K562 (cell line): ENCODE results near the gene SLC4A2. TPM values are rescaled to one million over a fixed set of nuclear protein-coding genes. Genes with fewer than 3 reads are reported as not detected.
A peak's percentile ranks its signal among the peaks of the same experiment; 100 is the strongest.

Source experiments
- CHD2 ChIP-seq: IDR thresholded peaks from 2 replicates; pipeline ENCODE4 v1.6.1; 2011; ENCODE audit warnings: low read depth, low read length
- MCM5 ChIP-seq: fragments of 450-650 bp; IDR thresholded peaks from 2 replicates; pipeline ENCODE4 v1.6.1; 2016; ENCODE audit warnings: low read depth
- NRF1 ChIP-seq, 2 experiments: fragments of 450-650 bp; IDR thresholded peaks in 1 of 2; conservative IDR thresholded peaks in 1 of 2; 2 replicates each; pipeline ENCODE4 v1.6.1; 2014; ENCODE audit warnings: mild to moderate bottlenecking in 2 of 2
- RAD51 ChIP-seq: fragments of 450-650 bp; IDR thresholded peaks from 2 replicates; pipeline ENCODE4 v1.7.1; 2016; ENCODE audit warnings: low read depth, mild to moderate bottlenecking, borderline replicate concordance
- TBP ChIP-seq: optimal IDR thresholded peaks from 2 replicates; pipeline ENCODE3; 2011; ENCODE audit warnings: low read depth, low read length, improper control_type of control experiment
- TEAD1 ChIP-seq, 2 experiments: fragments of 450-650 bp in 1 of 2; sonication (generic) in 1 of 2; formaldehyde crosslinking; IDR thresholded peaks; 2 replicates each; pipeline versions ENCODE4 v1.4.0 to v1.8.0; 2020 to 2022; ENCODE audit warnings: mild to moderate bottlenecking in 2 of 2, missing genetic modification reagents in 1 of 2
- ZNF316 ChIP-seq: fragments of 450-650 bp; IDR thresholded peaks from 2 replicates; pipeline ENCODE4 v1.6.1; 2016
- ZNF551 ChIP-seq: fragments of 250-450 bp; sonication (Bioruptor Pico); IDR thresholded peaks from 2 replicates; pipeline ENCODE4 v1.5.0; 2021; ENCODE audit warnings: mild to moderate bottlenecking, moderate library complexity
- ZNF707 ChIP-seq: fragments of 250-450 bp; sonication (Bioruptor Pico); conservative IDR thresholded peaks from 2 replicates; pipeline ENCODE4 v1.8.0; 2022; ENCODE audit warnings: inconsistent platforms, mild to moderate bottlenecking, moderate library complexity
- polyA plus RNA-seq, 8 experiments: library from polyadenylated mRNA; depleted of rRNA in 4 of 8; stranded (reverse) in 5 of 8; unstranded in 3 of 8; fragments of >200 nt; fragmentation: Nextera tagmentation in 2 of 8; fragmentation: Illumina TruSeq in 1 of 8; extraction: Ambion mirVana in 2 of 8; extraction: Trizol in 1 of 8; gene quantifications; 2 replicates each; pipeline versions ENCODE4 v1.2.1 to v1.2.3, GENCODE V29; 2011 to 2014; ENCODE audit warnings: inconsistent platforms in 1 of 8, missing spikeins in 1 of 8
- total RNA-seq, 7 experiments: library from RNA; depleted of rRNA in 6 of 7; stranded (reverse); fragments of >200 nt in 6 of 7; fragmentation: Illumina TruSeq in 2 of 7; extraction: Trizol in 2 of 7; gene quantifications; 2 replicates each; pipeline versions ENCODE4 v1.2.1 to v1.2.3, GENCODE V29; 2011 to 2021; ENCODE audit warnings: low replicate concordance in 1 of 7
- TF ChIP-seq, protein P1 (sequence below): fragments of 200-600 bp; sonication (generic); IDR thresholded peaks from one replicate; pipeline ENCODE4 v1.6.1; 2012; ENCODE audit warnings: mild to moderate bottlenecking, low read depth, low read length, inconsistent platforms
- TF ChIP-seq, protein P2 (sequence below): fragments of 450-650 bp; IDR thresholded peaks from 2 replicates; pipeline ENCODE4 v1.6.1; 2017; ENCODE audit warnings: antibody characterized with exemption, mild to moderate bottlenecking

SLC4A2 gene
- total and polyA plus RNA-seq, 9 of the 15 experiments (the other 6 are each of a cell fraction or from before 2014, with no cell fraction given) = 11.4 to 375 (median 130) TPM

DNA sequence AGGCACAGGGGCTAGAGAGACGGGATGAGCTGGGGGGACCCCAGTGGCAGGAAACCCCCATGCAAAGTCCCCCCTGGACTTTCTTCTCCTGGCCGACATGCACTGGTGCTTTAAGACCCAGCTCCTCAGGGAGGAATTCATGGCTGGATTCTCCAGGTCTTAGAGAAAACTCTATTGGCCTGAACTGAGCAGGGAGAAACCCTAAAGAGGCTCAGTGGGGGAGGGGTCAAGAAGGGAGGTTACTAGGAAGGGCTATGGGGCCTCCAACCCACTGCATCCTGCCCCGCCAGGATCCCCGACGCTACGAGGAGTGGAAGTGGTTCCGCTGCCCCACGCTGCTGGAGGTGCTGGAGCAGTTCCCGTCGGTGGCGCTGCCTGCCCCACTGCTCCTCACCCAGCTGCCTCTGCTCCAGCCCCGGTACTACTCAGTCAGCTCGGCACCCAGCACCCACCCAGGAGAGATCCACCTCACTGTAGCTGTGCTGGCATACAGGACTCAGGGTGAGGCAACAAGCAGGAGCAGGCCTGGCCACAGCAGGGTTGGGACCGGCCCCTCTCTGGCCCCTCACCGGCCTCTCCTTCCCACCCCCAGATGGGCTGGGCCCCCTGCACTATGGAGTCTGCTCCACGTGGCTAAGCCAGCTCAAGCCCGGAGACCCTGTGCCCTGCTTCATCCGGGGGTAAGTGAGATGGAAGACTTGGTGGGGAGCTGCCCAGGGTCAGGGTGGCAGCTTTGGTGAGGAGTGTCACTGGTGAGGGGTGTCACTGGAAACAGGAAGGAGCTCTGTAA is 48.9 kb upstream of the SLC4A2 start (continued):
- TF ChIP-seq, protein P1, sequence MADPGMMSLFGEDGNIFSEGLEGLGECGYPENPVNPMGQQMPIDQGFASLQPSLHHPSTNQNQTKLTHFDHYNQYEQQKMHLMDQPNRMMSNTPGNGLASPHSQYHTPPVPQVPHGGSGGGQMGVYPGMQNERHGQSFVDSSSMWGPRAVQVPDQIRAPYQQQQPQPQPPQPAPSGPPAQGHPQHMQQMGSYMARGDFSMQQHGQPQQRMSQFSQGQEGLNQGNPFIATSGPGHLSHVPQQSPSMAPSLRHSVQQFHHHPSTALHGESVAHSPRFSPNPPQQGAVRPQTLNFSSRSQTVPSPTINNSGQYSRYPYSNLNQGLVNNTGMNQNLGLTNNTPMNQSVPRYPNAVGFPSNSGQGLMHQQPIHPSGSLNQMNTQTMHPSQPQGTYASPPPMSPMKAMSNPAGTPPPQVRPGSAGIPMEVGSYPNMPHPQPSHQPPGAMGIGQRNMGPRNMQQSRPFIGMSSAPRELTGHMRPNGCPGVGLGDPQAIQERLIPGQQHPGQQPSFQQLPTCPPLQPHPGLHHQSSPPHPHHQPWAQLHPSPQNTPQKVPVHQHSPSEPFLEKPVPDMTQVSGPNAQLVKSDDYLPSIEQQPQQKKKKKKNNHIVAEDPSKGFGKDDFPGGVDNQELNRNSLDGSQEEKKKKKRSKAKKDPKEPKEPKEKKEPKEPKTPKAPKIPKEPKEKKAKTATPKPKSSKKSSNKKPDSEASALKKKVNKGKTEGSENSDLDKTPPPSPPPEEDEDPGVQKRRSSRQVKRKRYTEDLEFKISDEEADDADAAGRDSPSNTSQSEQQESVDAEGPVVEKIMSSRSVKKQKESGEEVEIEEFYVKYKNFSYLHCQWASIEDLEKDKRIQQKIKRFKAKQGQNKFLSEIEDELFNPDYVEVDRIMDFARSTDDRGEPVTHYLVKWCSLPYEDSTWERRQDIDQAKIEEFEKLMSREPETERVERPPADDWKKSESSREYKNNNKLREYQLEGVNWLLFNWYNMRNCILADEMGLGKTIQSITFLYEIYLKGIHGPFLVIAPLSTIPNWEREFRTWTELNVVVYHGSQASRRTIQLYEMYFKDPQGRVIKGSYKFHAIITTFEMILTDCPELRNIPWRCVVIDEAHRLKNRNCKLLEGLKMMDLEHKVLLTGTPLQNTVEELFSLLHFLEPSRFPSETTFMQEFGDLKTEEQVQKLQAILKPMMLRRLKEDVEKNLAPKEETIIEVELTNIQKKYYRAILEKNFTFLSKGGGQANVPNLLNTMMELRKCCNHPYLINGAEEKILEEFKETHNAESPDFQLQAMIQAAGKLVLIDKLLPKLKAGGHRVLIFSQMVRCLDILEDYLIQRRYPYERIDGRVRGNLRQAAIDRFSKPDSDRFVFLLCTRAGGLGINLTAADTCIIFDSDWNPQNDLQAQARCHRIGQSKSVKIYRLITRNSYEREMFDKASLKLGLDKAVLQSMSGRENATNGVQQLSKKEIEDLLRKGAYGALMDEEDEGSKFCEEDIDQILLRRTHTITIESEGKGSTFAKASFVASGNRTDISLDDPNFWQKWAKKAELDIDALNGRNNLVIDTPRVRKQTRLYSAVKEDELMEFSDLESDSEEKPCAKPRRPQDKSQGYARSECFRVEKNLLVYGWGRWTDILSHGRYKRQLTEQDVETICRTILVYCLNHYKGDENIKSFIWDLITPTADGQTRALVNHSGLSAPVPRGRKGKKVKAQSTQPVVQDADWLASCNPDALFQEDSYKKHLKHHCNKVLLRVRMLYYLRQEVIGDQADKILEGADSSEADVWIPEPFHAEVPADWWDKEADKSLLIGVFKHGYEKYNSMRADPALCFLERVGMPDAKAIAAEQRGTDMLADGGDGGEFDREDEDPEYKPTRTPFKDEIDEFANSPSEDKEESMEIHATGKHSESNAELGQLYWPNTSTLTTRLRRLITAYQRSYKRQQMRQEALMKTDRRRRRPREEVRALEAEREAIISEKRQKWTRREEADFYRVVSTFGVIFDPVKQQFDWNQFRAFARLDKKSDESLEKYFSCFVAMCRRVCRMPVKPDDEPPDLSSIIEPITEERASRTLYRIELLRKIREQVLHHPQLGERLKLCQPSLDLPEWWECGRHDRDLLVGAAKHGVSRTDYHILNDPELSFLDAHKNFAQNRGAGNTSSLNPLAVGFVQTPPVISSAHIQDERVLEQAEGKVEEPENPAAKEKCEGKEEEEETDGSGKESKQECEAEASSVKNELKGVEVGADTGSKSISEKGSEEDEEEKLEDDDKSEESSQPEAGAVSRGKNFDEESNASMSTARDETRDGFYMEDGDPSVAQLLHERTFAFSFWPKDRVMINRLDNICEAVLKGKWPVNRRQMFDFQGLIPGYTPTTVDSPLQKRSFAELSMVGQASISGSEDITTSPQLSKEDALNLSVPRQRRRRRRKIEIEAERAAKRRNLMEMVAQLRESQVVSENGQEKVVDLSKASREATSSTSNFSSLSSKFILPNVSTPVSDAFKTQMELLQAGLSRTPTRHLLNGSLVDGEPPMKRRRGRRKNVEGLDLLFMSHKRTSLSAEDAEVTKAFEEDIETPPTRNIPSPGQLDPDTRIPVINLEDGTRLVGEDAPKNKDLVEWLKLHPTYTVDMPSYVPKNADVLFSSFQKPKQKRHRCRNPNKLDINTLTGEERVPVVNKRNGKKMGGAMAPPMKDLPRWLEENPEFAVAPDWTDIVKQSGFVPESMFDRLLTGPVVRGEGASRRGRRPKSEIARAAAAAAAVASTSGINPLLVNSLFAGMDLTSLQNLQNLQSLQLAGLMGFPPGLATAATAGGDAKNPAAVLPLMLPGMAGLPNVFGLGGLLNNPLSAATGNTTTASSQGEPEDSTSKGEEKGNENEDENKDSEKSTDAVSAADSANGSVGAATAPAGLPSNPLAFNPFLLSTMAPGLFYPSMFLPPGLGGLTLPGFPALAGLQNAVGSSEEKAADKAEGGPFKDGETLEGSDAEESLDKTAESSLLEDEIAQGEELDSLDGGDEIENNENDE = no peak
- TF ChIP-seq ZNF551 (CRISPR knock-in tag) (no peak), MCM5 (no peak), NRF1 (conservative IDR thresholded peaks at IDR 0.05 in 1 of 2, IDR thresholded peaks at IDR 0.05 in 1 of 2) (no peak; a peak in 1 of 4 replicates), TEAD1 (CRISPR knock-in tag; IDR thresholded peaks at IDR 0.05) (peak in 1 of 2 experiments; percentile 21; a peak in 1 of 4 replicates), CHD2 (peak; percentile 43), ZNF707 (no peak), ZNF316 (no peak), RAD51 (no peak), TBP (peak; percentile 65)
- TF ChIP-seq, protein P2, sequence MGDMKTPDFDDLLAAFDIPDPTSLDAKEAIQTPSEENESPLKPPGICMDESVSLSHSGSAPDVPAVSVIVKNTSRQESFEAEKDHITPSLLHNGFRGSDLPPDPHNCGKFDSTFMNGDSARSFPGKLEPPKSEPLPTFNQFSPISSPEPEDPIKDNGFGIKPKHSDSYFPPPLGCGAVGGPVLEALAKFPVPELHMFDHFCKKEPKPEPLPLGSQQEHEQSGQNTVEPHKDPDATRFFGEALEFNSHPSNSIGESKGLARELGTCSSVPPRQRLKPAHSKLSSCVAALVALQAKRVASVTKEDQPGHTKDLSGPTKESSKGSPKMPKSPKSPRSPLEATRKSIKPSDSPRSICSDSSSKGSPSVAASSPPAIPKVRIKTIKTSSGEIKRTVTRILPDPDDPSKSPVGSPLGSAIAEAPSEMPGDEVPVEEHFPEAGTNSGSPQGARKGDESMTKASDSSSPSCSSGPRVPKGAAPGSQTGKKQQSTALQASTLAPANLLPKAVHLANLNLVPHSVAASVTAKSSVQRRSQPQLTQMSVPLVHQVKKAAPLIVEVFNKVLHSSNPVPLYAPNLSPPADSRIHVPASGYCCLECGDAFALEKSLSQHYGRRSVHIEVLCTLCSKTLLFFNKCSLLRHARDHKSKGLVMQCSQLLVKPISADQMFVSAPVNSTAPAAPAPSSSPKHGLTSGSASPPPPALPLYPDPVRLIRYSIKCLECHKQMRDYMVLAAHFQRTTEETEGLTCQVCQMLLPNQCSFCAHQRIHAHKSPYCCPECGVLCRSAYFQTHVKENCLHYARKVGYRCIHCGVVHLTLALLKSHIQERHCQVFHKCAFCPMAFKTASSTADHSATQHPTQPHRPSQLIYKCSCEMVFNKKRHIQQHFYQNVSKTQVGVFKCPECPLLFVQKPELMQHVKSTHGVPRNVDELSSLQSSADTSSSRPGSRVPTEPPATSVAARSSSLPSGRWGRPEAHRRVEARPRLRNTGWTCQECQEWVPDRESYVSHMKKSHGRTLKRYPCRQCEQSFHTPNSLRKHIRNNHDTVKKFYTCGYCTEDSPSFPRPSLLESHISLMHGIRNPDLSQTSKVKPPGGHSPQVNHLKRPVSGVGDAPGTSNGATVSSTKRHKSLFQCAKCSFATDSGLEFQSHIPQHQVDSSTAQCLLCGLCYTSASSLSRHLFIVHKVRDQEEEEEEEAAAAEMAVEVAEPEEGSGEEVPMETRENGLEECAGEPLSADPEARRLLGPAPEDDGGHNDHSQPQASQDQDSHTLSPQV = peak; percentile 98
